GM15510 (cell line): ENCODE results near the gene VPS13D.
A peak's percentile ranks its signal among the peaks of the same experiment; 100 is the strongest.

ENCODE experiments used
- POLR2A ChIP-seq: IDR thresholded peaks from 3 replicates; pipeline ENCODE4 v1.6.1; 2011; ENCODE audit warnings: borderline replicate concordance; ENCODE audit not compliant: insufficient read length; ENCODE audit errors: extremely low read depth

VPS13D gene

GRCh38 chr1:12229835-12230548 is at the start of gene VPS13D:
Gene VPS13D (plus strand): TSS chr1:12230030. CDS start chr1:12234267, 4,237 bp downstream.
- TF ChIP-seq POLR2A, result peak; percentile 74

DNA sequence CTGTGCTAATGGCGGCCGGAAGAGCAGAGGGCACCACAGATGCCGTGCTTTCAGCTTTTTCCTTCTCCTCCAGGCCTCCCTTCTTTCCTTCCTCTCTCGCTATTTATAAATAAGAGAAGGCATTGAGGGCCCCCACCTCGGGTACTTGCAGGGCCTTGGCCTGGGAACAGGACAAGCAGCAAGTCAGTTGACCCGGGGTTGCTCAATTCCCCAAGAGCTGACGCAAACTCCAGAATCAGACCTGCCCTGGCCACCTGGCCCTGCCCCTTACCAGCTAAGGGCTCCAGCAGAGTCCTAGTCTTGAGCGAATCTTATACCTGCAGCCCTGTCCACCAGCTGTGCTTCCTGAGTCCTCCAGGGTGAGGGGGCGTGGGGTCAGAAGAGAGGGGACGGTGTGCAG is 49.5 kb upstream of the VPS13D start:
- no peak for TF ChIP-seq POLR2A

- no peak for TF ChIP-seq POLR2A
Measured at GRCh38 chr1:12180903-12181302, 48.9 kb upstream of the VPS13D start.

DNA sequence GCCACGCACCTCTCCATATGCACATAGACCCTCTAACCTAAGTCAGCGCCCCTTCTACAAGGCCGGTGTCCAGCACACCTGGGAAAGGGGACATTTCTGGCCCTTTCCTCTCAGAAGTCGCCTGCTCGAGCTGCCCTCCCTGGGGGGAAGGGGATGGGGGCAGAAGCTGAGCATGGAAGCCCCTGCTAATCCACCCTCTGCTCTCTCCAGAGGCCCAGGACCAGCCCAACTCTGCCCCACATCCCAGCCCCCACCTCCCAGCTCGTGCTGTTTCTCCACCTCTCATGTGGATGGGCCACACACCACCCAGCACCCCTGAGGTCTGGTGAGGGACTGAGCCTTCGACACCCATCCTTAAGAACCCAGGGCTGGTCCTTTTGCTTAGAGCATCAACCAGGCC is 48.3 kb upstream of the VPS13D start:
- TF ChIP-seq POLR2A, result no peak

- TF ChIP-seq POLR2A, result no peak
Measured at GRCh38 chr1:12182410-12182984, 47.3 kb upstream of the VPS13D start.

- no peak for TF ChIP-seq POLR2A
Measured at GRCh38 chr1:12183095-12183794, 46.6 kb upstream of the VPS13D start.

DNA sequence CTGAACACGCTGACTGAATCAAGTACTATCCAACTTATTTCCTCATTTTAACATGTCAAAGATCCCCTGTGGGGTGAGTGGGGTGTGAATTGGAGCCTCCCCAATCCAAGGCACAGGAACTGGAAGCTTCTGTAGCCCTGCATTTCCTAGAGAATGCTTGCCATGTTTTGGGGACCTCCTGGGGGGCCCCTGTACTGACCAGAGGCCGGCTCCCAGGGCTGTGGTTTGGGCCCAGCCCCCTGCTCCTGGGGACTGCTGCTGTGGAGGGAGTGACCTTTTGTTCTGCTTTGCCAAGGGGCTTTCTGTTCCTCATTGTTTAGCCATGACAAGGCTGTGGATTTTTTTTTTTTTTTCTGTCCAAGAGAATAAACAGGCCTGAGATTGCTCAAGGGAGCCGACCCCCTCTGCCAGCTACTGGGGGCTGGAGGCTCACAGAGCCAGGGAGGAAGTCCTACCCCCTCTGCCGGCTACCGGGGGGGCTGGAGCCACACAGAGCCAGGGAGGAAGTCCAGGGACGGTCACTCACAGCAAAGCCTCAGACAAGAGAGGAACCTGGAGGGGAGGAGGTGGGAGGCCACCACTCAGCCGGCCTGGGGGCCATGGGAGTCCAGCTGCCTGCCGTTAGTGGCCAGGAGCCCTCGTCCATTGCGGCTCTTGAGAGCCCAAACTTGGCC is 45.7 kb upstream of the VPS13D start:
- no peak for TF ChIP-seq POLR2A

- TF ChIP-seq POLR2A, result no peak
Measured at GRCh38 chr1:12185036-12185917, 44.6 kb upstream of the VPS13D start.

- TF ChIP-seq POLR2A, result no peak
Measured at GRCh38 chr1:12185918-12186678, 43.7 kb upstream of the VPS13D start.

- no peak for TF ChIP-seq POLR2A
Measured at GRCh38 chr1:12186679-12186985, 43.2 kb upstream of the VPS13D start.

DNA sequence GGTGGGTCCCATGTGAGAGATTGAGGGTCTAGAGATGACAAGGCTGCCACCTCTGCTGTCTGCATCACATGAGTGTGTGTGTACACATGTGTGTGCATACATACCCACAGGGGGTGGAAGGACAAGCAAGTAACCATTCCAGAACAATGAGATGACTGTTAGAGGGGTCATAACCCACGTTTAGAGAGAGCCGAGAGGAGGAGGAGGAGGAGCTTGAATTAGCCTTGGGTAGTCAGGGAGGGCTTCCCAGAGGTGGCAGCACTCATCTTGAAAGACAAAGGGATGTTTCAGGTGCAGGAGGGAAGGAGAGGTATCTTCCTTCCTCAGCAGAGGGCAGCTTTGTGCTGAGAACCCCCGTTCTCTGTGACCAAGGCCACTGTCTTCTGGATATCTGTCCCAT is 41.7 kb upstream of the VPS13D start:
- no peak for TF ChIP-seq POLR2A

- no peak for TF ChIP-seq POLR2A
Measured at GRCh38 chr1:12188657-12189327, 41.0 kb upstream of the VPS13D start.

GRCh38 chr1:12189328-12189682 is 40.5 kb upstream of the VPS13D start:
- TF ChIP-seq POLR2A, result no peak
